ENCODE results near the gene EP400. TPM values are rescaled to one million over a fixed set of nuclear protein-coding genes. Genes with fewer than 3 reads are reported as not detected.
"Not testable (repeated sequence)": the region's sequence is repeated elsewhere in the genome, so short reads cannot be mapped to it uniquely, and the experiment has no call there.

EP400 gene
- total RNA-seq, 1 donor from 2014 or later: 43.2 TPM

DNA sequence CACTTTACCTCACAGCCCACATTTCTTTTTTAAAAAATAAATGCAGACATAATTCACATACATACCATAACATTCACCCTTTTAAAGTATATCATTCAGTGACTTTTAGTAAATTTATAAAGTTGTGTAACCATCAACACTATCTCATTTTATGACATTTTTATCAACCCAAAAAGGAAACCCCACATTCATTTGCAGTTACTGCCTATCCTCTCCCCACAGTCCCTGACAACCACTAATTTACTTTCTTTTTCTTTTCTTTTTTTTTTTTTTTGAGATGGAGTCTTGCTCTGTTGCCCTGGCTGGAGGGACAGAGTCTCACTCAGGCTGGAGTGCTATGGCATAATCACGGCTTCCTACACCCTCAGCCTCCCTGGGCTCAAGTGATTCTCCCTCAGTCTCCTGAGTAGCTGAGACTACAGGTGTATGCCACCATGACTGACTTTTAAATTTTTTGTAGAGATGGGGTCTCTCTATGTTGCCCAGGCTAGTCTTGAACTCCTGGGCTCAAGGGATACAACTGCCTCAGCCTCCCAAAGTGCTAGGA lies 1.5 kb upstream of the EP400 start:
- DNase-seq (ENCODE audit: low spot score): peak; percentile 28

DNA sequence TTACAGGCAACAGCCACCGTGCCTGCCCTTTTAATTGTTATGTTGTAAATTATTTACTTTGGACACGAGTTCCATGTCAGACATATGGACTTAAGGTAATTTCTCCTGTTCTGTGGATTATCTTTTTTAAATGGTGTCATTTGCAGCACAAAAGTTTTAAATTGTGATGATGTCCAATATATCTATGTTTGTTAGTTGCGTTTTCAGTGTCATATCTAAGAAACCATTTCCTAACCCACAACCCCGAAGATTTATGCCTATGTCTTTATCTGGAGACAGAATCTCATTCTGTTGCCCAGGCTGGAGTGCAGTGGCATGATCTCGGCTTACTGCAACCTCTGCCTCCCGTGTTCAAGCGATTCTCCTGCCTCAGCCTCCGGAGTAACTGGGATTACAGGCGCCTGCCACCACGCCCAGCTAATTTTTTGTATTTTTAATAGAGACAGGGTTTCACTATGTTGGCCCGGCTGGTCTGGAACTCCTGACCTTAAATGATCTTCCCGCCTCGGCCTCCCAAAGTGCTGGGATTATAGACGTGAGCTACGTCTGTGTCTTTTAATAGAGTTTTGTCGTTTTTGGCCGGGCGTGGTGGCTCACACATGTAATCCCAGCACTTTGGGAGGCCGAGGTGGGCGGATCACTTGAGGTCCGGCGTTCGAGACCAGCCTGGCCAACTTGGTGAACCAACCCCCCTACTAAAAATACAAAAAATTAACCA lies 870 bp upstream of the EP400 start:
- DNase-seq (ENCODE audit: low spot score): not testable (repeated sequence)

GRCh38 chr12:131950182-131950913 lies 606 bp downstream of the EP400 start:
- DNase-seq (ENCODE audit: low spot score): peak; percentile 90

DNA sequence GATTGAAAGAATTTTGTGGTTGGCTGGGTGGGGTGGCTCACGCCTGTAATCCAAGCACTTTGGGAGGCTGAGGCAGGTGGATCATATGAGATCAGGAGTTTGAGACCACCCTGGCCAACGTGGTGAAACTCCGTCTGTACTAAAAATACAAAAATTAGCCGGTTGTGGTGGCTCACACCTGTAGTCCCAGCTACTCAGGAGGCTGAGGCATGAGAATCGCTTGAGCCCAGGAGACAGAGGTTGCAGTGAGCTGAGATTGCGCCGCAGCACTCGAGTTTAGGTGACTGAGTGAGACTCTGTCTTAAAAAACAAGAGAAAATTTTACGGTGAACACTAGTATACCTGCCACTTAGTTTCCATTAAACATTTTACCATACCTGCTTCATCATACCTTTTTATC lies 4.1 kb downstream of the EP400 start:
- peak; percentile 64 for DNase-seq (ENCODE audit: low spot score)

DNA sequence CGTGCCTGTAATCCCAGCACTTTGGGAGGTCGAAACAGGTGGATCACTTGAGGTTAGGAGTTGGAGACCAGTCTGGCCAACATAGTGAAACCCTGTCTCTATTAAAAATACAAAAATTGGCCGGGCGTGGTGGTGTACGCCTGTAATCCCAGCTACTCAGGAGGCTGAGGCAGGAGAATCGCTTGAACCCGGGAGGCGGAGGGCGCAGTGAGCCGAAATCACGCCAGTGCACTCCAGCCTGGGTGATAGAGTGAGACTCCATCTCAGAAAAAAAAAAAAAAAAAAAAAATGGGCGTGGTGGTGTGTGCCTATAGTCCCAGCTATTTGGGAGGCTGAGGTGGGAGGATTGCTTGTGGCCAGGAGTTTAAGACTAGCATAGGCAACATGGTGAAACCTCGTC lies 4.7 kb downstream of the EP400 start:
- DNase-seq (ENCODE audit: low spot score): peak; percentile 35

- DNase-seq (ENCODE audit: low spot score): peak; percentile 73
Observed at GRCh38 chr12:131959116-131959515, 9.4 kb downstream of the EP400 start.

- DNase-seq (ENCODE audit: low spot score): peak; percentile 84
Observed at GRCh38 chr12:131959641-131960589, 10.2 kb downstream of the EP400 start.

DNA sequence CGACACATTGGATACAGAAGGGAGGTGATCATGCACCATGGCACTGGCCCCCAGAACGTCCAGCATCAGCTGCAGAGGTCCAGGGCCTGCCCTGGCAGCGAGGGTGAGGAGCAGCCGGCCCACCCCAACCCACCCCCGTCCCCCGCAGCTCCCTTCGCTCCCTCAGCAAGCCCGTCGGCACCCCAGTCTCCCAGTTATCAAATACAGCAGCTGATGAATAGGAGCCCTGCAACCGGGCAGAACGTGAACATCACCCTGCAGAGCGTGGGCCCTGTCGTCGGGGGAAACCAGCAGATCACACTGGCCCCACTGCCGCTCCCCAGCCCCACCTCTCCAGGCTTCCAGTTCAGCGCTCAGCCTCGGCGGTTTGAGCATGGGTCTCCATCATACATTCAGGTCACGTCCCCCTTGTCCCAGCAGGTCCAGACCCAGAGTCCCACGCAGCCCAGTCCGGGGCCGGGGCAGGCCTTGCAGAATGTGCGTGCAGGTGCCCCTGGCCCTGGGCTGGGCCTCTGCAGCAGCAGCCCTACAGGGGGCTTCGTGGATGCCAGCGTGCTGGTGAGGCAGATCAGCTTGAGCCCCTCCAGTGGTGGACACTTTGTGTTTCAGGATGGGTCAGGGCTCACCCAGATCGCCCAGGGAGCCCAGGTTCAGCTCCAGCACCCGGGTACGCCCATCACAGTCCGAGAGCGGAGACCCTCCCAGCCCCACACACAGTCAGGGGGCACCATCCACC lies 11.0 kb downstream of the EP400 start:
- peak; percentile 73 for DNase-seq (ENCODE audit: low spot score)

DNA sequence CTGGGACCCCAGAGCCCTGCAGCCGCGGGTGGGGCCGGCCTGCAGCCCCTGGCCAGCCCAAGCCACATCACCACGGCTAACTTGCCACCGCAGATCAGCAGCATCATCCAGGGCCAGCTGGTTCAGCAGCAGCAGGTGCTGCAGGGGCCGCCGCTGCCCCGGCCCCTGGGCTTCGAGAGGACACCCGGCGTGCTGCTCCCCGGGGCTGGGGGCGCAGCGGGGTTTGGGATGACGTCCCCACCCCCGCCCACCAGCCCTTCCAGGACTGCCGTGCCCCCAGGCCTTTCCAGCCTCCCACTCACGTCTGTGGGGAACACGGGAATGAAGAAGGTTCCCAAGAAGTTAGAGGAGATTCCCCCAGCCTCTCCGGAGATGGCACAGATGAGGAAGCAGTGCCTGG lies 11.6 kb downstream of the EP400 start:
- not testable (repeated sequence) for DNase-seq (ENCODE audit: low spot score)

GRCh38 chr12:131962069-131962468 lies 12.3 kb downstream of the EP400 start:
- no peak for DNase-seq (ENCODE audit: low spot score)

- no peak for DNase-seq (ENCODE audit: low spot score)
Observed at GRCh38 chr12:131963381-131963780, 13.6 kb downstream of the EP400 start.

DNA sequence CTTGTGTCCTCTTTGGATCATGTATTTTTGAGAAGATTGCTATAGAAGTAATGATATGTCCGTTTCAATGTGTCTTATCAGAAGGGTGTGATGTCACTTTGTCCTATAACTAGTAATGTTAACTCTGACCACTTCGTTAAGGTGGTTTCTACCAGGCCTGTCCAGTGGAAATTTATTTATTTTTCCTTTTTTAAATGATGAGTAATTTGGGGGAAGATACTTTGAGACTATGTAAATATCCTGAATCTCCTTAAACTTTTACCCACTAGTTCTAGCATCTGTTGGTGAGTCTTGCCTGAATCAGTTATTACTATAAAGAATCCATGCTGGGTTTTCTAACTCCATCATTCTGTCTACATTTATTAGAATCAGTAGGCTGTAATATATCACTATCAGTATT lies 15.3 kb downstream of the EP400 start:
- no peak for DNase-seq (ENCODE audit: low spot score)

- DNase-seq (ENCODE audit: low spot score): no peak
Observed at GRCh38 chr12:131971226-131971625, 21.5 kb downstream of the EP400 start.

DNA sequence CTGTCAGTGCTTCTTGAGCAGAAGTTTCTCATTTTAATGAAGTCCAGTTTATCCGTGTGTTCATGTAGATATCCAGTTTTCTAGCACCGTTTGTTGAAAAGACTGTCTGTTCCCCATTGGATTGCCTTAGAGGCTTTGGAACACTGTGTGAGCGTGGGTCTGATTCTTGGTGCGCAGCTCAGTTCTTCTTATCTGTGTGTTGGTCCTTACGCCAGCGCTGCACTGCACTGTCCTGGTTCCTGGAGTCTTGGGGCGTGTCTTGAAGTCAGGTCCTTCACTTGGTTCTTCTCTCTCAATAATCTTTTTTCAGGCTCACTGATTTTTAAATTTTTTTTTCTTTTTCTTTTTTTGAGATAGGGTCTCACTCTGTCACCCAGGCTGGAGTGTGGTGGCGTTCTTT lies 25.5 kb downstream of the EP400 start:
- DNase-seq (ENCODE audit: low spot score): no peak

DNA sequence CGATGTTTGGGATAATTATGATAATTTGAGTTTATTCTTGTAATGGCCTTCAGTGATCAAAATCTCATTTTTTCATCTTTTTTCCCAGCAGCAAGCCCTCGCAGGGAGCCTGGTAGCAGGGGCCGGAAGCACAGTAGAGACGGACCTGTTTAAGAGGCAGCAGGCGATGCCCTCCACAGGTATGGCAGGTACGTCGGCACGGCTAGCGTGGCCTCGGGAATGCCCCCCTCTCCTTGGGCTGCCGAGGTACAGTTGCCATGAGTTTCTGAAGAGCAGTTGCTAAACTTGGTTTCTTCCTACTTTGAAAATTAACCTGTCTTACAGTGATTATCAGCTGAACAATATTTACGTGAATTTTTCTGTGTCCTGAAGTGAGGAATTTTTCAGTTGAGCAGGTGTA lies 29.9 kb downstream of the EP400 start:
- no peak for DNase-seq (ENCODE audit: low spot score)

DNA sequence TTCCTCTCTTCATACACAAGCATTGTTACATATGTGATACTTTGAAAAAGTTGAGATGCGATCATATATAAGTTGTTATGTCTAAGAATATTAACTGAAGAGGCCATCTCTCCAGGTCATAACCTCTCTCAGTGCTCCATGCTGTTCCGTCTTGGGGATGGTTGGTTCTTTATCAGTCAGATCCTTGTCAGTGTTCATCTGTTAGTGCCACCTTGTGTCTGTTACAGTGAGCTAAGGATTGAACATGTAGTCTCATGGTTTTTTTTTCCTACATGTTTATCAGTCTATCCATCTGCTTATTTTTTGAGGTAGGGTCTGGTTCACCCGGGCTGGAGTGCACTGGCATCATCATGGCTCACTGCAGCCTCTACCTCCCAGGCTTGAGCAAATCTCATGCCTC lies 30.5 kb downstream of the EP400 start:
- no peak for DNase-seq (ENCODE audit: low spot score)

- DNase-seq (ENCODE audit: low spot score): no peak
Observed at GRCh38 chr12:131981388-131981787, 31.6 kb downstream of the EP400 start.

GRCh38 chr12:131982041-131982440 lies 32.3 kb downstream of the EP400 start:
- DNase-seq (ENCODE audit: low spot score): no peak

DNA sequence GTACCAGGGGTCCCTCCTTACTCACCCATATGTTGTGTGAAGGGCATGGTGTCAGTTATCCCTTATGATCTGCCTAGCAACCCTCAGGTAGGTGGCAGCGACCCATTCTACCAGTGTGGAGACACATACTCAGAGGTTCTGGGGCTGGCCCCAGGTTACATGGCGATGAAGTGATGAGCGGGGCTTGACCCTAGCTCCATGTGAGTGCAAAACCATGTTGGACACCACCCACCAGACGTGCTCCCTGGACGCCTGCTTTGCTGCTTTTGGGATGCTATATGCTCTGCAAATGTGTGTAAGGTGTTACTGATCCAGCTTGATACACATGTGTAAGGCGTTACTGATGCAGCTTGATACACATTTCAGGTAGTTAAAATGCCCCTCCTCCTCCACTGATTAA lies 33.3 kb downstream of the EP400 start:
- no peak for DNase-seq (ENCODE audit: low spot score)

GRCh38 chr12:131983554-131983953 lies 33.8 kb downstream of the EP400 start:
- DNase-seq (ENCODE audit: low spot score): no peak

GRCh38 chr12:131984334-131984733 lies 34.6 kb downstream of the EP400 start:
- DNase-seq (ENCODE audit: low spot score): no peak

All from mesenteric fat pad (tissue), 1 donor.